ENCODE data around the gene NDUFAB1. TPM values are rescaled to one million over a fixed set of nuclear protein-coding genes. Genes with fewer than 3 reads are reported as not detected.

The NDUFAB1 gene
- total RNA-seq, 4 donors from 2014 or later, result 68.5 to 135 (median 95.1) TPM

DNA sequence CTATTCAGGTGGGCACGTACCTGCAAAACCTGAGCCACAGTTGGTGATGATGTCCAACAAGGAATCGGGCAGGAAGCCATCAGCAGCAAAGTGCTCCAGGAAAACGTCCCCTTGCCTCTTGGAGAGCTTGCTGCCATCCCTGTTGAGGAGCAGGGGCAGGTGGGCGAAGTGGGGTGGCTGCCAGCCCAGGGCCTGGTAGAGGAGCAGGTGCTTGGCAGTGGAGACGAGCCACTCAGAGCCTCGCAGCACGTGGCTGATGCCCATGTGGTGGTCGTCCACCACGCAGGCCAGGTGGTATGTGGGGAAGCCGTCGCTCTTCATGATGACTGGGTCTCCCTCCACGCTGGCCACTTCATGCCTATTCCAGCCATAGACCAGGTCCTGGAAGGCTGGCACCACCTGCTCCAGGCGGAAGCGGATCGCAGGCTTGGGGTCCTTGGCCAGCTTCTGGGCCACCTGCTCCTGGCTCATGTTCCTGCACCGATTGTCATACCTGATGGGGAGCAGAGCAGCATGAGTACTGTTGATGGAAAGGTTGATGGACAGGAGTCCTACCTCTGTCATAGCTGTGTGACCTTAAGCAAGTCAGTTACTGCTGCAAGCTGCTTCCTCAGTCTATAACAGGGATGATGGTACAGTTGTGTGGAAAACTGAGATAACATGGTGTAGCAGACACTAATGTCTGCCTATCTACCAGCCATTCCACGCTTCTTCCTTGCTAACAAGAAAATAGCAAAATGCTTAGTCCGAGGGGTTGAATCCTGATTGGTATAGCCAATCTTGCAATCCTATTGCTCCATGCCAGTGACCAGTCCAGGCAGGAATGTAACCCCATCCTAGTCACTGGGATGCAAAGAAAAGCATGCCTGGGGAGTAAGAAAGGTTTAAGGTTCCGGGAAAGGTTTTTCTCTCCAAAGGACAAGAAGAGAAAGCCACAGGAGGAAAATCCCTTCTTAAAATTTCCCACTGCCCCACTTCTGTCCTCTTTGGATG is 61.0 kb downstream of the NDUFAB1 start:
- Histone ChIP-seq H3K4me1 (no peaks in the 10 kb centered on the region), H3K27me3 (no peaks in the 10 kb centered on the region), H3K9me3 (no peaks in the 10 kb centered on the region), H3K27ac (no peak overlapping the region), H3K4me3 (replicated peaks in 1 of 3) (no peak overlapping the region), H3K36me3 (peaks cover 14 to 42% of the 10 kb centered on the region in 2 donors)
- DNase-seq, result no peak
- intact Hi-C loops (cut with DNase I), result no loop called here
- 95 to 97% methylated on average over 16 to 17 of the region's 19 CpGs for WGBS, 2 donors
- no peak for TF ChIP-seq POLR2A (IDR thresholded peaks at IDR 0.05)
- TF ChIP-seq, protein P1, sequence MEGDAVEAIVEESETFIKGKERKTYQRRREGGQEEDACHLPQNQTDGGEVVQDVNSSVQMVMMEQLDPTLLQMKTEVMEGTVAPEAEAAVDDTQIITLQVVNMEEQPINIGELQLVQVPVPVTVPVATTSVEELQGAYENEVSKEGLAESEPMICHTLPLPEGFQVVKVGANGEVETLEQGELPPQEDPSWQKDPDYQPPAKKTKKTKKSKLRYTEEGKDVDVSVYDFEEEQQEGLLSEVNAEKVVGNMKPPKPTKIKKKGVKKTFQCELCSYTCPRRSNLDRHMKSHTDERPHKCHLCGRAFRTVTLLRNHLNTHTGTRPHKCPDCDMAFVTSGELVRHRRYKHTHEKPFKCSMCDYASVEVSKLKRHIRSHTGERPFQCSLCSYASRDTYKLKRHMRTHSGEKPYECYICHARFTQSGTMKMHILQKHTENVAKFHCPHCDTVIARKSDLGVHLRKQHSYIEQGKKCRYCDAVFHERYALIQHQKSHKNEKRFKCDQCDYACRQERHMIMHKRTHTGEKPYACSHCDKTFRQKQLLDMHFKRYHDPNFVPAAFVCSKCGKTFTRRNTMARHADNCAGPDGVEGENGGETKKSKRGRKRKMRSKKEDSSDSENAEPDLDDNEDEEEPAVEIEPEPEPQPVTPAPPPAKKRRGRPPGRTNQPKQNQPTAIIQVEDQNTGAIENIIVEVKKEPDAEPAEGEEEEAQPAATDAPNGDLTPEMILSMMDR (IDR thresholded peaks at IDR 0.05), result no peak

DNA sequence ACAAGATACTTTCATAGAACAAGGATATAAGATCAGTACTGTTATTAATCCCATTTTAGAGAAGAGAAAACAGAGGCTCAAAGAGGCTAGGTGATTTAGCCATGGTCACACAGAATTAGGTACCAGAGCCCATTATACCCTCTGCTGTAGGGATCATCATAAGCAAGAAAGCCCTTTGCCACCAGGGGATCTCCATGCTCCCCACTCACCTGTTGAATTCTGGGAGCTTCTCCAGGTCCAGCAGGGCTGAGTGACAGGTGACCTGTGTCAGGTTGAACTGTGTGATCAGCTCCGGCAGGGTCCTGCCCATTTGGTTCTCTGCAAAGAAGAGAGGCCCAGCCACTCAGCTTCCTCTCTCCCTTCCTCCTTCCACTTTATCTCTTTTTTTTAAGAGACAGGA is 63.7 kb downstream of the NDUFAB1 start:
- no peak overlapping the region for H3K4me3 ChIP-seq (replicated peaks in 1 of 3)
- peaks cover 25 to 54% of the 10 kb centered on the region in 2 donors for H3K36me3 ChIP-seq
- 96 to 100% methylated on average over 1 of the region's 1 CpG for WGBS, 2 donors
- intact Hi-C loops (cut with DNase I), result no loop called here
- no peaks in the 10 kb centered on the region for H3K9me3 ChIP-seq
- DNase-seq, result no peak
- no peaks in the 10 kb centered on the region for H3K4me1 ChIP-seq
- TF ChIP-seq, protein P1 (IDR thresholded peaks at IDR 0.05), result no peak
- no peak for TF ChIP-seq POLR2A (IDR thresholded peaks at IDR 0.05)
- no peaks in the 10 kb centered on the region for H3K27me3 ChIP-seq
- no peak overlapping the region for H3K27ac ChIP-seq

Other genes starting within 250 kb of the NDUFAB1 start
- gene COG7, start 143.1 kb downstream of the NDUFAB1 start, total RNA-seq, result 10 to 100 TPM; 27.5 to 35.1 (median 30.8) TPM
- 100 to 1,000 TPM; 103 to 190 (median 159) TPM for gene GGA2, start 85.8 kb downstream of the NDUFAB1 start, total RNA-seq
- 10 to 100 TPM; 30.9 to 54.4 (median 50.7) TPM for gene EARS2, start 39.0 kb downstream of the NDUFAB1 start, total RNA-seq
- 100 to 1,000 TPM in 3 of 4 donors, 10 to 100 TPM in 1; 75.0 to 147 (median 127) TPM for gene UBFD1, start 38.6 kb downstream of the NDUFAB1 start, total RNA-seq
- 10 to 100 TPM; 10.8 to 17.2 (median 14.0) TPM for gene PALB2, start 45.0 kb upstream of the NDUFAB1 start, total RNA-seq
- gene DCTN5, start 45.1 kb upstream of the NDUFAB1 start, total RNA-seq, result 10 to 100 TPM; 24.1 to 51.1 (median 47.6) TPM
- 1 to 10 TPM in 3 of 4 donors, under 1 TPM in 1; 0.88 to 2.7 (median 1.6) TPM for gene PLK1, start 82.6 kb upstream of the NDUFAB1 start, total RNA-seq
- gene ERN2, start 116.9 kb upstream of the NDUFAB1 start, total RNA-seq, result not detected
- gene CHP2, start 158.7 kb upstream of the NDUFAB1 start, total RNA-seq, result not detected
- 1 to 10 TPM; 2.0 to 8.6 (median 4.0) TPM for gene PRKCB, start 239.7 kb upstream of the NDUFAB1 start, total RNA-seq

Measured in thyroid gland (tissue), 4 donors.